ENCODE measurements around the gene FAR2.

DNA sequence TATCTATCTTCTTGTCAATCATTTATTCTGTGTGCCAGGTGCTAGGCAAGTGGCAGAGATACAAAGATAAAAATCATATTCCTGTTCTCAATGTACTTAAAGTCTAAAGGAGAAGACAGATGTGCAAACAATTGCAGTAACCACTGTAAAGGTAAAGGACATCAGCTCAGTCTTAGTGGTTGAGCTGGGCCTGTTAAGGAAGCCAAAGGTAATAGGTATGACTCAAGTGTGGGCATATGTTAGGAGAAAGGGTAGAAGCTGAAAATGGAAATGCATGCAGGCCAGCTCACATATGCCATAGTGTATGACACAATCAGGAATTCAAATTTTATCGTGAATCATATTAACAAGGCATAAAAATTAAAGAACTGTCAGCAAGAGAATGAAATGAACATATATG lies 49.8 kb downstream of the FAR2 start:
- TF ChIP-seq CTCF (IDR thresholded peaks at IDR 0.05; ENCODE audit: insufficient read depth, low read depth, low read length), result no peak
- TF ChIP-seq EZH2 (IDR thresholded peaks at IDR 0.05; ENCODE audit: insufficient read depth, low read length), result no peak
